DMS53 (cell line): ENCODE results near the gene TFDP2.
"Not testable (repeated sequence)": the region's sequence is repeated elsewhere in the genome, so short reads cannot be mapped to it uniquely, and the experiment has no call there.

Experiments used
- DNase-seq: peaks from one replicate; lab custom pipeline; 2025; lab: John Stamatoyannopoulos, UW

The TFDP2 gene

DNA sequence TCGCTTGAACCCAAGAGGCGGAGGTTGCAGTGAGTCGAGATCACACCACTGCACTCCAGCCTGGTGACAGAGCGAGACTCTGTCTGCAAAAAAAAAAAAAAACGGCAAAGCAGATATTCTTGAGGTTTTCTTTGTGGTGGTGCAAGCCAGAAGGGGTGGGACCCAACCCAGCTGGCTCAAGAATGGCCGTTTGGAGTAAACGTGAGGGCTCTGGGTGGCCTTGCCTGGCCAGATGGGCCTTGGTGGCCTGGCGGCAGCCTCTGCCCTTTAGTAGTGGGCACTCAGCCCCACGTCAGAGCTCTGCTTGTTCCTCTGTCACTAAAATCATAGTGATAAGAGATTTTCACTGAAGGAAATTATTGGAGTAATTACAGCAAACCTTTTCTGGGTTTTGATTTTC, 222.4 kb downstream of the TFDP2 start:
- no peak for DNase-seq

DNA sequence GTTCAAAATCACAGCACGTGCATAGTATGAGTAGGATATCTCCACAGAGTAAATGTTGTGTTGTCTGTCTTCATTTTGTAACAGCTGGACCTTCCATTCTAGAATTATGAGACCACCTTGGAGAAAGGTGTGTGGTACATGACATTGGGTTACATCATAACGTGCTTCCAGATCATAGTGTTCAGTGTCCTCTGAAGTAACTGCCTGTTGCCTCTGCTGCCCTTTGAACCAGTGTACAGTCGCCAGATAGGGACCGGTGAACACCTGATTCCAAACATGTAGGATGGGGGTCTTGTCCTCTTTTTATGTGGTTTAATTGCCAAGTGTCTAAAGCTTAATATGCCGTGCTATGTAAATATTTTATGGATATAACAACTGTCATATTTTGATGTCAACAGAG, 223.7 kb downstream of the TFDP2 start:
- not testable (repeated sequence) for DNase-seq

DNA sequence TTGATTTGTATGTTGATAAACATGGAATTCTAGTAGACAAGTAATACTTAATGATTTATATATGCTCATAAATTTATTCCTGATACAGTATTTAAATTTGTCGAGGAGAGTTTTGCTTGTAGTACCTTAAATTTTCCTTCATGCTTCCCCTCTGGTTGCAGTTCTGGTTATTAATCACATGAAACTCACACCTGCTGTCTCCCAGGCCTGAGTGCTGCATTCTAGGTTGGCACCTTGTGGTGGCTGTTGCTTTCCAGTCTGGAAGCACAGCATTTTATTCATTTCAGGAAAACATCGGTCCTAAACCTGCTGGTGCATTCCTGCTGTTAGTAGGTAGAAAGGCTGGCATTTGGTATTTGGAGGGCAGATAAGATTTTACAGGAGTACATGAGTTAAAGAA, 228.0 kb downstream of the TFDP2 start:
- no peak for DNase-seq

DNA sequence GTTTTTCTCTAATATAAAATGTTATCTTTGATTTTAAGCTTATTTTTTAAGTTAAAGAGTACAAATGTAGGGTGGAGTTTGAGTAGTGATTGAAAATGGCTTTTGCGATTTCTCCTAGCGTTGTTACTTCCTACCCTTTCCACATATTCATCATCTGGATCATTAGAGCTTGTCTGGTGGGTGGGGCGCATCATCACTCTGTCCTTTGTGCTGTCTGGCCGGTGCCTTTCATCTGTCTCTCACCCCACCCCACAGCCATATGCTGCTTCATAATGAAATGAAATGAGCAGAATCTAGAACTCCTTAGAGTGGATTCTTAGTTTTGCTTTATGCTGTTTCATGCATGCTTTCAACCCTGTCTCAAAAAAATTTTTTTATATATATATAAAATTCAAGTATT, 228.6 kb downstream of the TFDP2 start:
- no peak for DNase-seq

DNA sequence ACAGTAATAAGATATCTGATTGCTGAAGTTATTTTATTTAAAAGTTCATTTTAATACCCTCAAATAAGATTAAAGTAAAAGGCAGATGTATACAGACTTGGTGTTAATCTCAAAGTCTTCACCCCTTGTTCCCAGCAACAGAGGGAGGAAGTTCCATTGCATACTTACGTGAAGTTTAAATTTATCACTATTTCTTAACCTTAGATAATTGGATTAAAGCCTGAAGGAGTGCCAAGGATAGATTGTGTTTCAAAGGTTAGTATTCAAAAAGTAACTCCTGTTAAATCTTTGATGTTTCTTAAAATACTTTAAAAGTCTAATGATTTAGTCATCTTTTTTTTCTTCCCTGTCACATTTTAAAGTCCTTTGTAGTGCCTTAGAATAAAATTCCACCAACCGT, 233.6 kb downstream of the TFDP2 start:
- DNase-seq = no peak

DNA sequence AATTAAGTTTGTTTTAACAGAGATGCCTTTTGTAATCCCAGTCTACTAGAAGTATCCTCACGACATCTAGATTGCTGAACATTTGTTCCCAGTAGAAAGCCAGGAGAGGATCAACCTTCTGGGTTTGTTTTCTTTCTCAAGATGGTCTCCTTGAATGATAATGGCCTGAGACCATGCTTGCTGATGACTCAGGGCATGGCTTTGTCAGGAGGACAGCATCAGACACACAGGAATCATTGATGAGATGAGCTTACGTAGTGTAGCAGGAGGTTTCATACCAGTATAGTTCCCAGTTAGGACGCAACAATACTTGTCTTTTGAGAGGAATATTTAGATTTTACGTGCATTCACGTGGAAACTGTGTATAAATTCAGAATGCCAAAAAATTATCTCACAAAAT, 234.3 kb downstream of the TFDP2 start:
- no peak for DNase-seq

DNA sequence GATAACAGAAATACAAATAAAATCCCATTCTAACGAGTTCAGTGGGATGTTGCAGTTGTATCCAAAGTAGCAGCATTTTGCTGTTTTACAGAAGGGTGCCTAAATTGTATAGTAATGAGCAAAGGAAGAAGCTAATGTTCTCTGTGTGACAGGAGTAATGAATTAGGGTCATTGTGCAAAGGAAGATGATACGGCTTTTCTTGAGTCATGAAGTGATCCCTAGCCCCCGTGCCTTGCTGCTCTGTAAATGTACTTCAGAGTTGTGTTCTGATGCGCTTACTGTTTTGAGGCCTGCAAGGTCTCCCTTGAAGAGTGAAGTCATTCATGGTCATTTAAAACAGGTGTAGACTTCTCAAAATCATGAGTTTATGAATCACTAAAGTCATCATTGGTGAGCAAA, 235.0 kb downstream of the TFDP2 start:
- DNase-seq = no peak

DNA sequence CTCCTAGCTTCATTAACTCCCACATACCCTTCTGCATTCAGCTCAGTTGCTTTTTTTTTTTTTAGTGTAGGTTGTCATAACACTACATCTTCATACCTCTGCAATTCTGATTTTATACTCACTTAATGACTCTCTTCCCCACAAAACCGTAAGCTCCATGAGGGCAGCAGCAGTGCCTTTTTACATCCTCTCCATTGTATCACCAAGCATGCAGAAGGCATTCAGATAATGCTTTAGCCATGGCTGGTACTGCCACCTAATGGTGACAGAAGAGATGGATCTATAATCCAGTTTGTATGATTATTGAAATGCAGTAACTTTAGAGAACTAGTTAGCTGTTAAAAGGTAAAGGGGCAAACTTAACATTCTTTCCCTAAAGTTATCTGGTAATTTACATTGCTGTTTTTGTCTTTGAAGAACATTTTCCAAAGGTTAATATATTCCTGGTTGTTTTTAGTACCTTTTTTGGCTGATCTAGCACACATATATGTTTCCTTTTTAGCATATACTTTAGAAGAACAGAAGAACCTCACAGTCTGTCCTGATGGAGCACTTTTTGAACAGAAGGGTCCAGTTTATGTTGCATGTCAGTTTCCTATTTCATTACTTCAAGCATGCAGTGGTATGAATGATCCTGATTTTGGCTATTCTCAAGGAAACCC, 236.1 kb downstream of the TFDP2 start:
- peak; percentile 72 for DNase-seq

DNA sequence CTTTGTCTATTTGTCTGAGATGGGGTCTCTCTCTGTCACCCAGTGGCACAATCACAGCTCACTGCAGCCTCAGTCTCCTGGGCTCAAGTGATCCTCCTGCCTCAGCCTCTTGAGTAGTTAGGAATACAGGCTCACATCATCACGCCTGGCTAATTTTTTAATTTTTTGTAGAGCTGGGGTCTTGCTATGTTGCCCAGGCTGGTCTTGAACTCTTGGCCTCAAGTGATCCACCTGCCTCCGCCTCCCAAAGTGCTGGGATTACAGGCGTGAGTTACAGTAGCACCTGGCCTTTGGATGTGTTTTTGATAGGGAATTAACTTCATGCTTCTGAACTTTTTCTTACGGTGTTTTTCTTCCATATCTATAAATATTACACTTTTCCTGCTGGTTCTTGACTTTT, 239.4 kb downstream of the TFDP2 start:
- not testable (repeated sequence) for DNase-seq

DNA sequence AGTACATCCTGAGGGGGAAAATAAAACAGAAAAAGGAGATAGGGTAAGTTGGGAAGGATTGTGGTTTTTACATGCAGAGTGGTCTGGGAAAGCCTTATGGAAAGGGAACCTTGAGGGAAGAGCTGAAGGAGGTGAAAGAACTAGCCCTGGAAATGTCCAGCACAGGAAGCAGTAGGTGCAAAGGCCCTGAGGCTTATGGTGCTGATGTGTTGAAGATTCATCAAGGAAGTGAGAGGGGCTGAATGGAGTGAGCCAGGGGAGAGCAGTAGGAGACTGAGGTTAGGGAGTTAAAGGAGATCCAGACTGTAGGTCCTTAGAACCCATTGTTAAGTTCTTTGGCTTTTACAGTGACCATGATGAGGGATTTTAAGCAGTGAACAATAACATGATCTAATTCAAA, 239.9 kb downstream of the TFDP2 start:
- no peak for DNase-seq

DNA sequence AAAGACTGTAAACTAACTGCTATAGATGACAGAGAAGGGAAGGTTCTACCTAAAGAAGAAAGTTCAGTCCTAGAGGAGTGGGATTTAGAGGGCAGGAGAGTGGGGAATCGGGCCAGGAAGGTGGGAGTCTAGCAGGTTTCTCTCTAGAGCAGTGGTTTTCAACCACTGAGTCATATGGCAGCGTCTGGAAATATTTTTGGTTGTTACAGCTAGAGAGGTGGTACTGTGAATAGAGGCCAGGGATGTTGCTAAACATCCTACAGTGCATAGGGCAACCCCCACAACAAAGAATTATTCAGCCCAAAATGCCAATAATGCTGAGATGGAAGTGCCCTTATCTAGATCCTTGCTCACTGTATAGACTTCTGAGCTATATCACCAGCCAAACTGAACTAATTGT, 244.2 kb downstream of the TFDP2 start:
- DNase-seq = no peak

DNA sequence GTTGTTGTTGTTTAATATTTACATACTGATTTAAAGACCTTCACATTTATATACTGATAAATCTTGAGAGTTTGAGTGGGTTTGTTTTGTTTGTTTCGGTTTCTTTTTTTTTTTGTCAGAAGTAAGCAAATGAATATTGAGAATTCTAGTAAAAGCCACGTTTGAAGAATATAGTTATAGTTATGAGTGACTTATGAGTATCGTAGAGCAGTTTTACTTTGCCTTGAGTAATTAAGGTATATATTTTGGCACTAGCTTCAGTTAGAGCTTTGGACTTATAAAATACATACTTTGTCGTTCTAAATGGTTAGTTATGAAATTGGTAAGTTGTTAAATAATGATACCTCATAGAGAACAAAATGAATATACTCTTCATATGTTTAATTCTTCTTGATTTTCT, 245.1 kb downstream of the TFDP2 start:
- DNase-seq = no peak

DNA sequence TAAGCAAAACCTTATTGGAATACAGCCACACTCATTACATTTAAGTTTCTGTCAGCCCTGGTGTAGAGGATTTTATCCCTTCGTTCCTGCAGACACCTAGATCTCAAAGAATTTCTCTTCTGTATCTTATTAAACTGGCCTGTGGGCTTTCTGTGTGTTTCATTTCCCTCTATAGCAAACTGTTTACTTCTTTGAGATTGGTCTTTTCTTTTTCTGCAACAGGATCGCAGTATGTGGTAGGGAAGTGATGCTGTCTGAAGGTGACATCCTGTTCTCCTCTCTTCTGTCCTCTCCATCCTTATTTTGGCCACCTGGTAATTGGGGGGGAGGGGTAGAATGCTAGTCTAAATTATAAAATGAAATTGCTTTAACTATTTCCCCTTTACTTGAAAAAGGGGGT, 247.4 kb downstream of the TFDP2 start:
- no peak for DNase-seq

DNA sequence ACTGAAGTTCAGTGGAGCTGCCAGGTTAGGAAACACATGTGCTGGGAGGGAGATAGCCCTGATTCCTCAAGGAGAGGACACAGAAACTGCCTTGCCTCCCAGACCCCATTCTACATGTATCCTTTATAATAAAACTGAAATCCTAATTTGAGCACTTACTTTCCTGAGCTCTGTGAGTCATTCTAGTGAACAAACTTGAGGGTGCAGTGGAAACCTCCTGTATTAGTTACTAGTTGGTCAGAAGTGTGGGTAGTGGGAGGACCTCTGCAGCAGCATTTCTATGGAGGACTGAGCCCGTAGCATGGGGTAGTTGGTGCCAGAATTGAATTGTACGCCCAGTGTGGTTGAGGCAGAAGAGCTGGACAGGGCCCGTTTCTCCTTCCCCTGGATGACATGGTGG, 249.0 kb downstream of the TFDP2 start:
- no peak for DNase-seq

DNA sequence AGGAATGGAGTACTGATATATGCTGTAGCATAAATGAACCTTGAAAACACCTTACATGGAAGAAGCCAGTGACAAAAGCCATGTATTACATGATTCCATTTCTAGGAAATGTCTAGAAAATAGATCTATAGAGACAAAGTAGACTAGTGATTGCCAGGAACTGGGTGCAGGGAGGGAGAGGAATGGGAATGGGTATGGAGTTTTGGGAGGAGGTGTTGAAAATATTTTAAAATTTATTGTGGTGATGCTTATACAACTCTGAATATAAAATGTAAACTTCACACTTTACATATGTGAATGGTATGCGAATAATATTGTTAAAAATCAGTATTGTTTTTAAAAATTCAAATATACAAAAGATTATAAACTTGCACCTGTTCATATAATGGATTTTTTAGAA, 250.4 kb downstream of the TFDP2 start:
- DNase-seq = no peak

DNA sequence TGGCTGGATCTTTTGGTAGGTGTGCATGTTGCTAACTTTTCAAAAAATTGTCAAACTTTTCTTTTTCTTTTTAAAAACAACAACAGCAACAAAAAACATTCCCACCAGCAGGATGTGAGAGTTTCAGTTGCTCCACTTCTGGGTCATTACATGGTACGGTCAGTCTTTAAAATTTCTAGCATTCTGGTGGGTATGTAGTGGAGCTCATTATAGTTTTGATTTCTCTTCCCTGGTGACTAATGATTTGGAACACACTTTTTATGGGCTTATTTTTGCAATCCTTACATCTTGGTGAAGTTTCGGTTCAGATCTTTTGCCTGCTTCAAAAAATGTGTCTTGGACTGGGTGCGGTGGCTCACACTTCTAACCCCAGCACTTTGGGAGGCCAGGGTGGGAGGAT, 253.6 kb downstream of the TFDP2 start:
- no peak for DNase-seq

DNA sequence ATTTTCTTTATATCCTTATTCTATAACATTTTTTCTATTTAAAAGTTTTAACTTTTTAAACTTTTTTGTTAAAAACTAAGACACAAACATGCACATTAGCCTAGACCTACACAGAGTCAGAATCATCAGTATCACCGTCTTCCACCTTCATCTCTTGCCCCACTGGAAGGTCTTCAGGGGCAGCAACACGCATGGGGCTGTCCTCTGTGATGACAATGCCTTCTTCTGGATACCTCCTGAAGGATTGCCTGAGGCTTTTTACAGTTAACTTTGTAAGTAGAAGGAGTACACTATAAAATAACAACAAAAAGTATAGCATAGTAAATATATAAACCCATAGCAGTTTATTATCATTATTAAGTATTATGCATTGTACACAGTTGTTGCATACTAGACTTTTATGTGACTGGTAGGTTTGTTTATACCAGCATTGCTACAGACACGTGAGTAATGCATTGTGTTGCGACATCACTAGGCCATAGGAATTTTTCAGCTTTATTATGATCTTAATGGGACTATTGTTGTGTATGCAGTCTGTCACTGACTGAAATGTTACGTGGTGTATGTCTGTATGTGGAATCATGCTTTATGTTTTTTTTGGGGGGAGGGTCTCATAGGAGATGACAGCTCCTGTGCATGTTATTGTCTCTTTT, 254.7 kb downstream of the TFDP2 start:
- no peak for DNase-seq
